Fibroblast of skin of right quadriceps (primary cell): ENCODE results near the gene NUDT10.
A peak's percentile ranks its signal among the peaks of the same experiment; 100 is the strongest.

ENCODE experiments used
- DNase-seq: peaks from one replicate; pipeline ENCODE4 v3.0.0-alpha.2; 2013

The NUDT10 gene

DNA sequence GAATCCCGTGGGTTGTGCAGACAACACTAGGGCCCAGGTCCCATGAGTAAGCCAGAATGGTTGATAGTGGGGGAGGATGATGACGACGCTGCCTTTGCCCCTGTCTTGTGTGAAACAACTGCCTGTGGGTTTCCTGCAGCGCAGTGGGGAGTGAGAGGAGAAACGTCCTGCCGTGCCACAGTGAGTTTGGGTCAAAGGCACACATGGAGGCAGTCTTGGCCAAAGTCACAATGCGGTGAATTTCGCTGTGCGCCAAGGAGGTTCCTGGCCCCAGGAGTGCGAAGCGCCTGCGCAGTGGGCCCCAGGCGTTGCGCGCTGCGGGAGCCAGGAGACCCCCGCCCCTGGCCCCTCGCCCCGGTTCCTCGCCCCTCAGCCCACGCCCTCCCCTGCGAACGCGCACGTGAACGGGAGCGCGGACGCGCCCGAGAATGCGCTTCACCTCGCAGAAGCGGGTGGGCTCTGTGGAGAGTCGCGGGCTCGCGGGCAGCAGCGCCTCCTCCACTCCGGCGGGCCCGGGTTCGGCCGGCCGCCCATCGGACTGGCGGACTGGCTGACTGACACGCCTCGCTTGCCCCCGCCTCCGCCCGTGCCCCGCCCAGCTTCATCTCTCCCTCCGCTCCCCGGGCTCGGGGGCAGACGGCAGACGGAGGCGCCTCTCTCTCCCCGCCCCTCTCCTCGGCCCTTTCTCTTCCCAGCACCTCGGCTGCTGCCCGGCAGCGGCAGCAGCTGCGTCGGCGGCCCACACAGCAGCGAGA, at the start of gene NUDT10:
NUDT10 (plus strand) TSS at position 635 of the 755 bp plus-strand sequence. CDS start 144 bp downstream, outside the sequence.
- DNase-seq = peak; percentile 61

- no peak for DNase-seq
Observed at GRCh38 chrX:51292421-51292820, 40.2 kb upstream of the NUDT10 start.

- DNase-seq = no peak
Observed at GRCh38 chrX:51296138-51296537, 36.5 kb upstream of the NUDT10 start.

GRCh38 chrX:51316271-51316670, 16.4 kb upstream of the NUDT10 start:
- no peak for DNase-seq

GRCh38 chrX:51332943-51333785, 542 bp downstream of the NUDT10 start:
- DNase-seq = peak; percentile 0

GRCh38 chrX:51334276-51334675, 1.7 kb downstream of the NUDT10 start:
- peak; percentile 43 for DNase-seq

DNA sequence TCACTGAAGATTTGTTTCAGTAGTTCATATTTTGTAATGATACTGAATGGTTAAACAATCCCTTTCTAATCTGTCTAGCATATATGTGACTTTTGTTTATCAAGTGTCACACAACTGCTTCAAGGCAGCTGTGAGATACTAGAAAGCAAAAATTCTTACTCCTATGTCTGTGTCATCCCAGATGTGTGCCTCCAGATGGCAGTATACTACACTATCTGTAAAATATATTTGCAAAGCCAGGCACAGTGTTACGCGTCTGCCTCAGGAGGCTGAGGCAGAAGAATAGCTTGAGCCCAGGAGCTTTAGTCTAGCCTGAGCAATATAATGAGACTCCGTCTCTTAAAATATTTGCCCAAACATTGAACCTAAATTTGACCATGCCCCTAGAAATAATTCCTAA, 4.0 kb downstream of the NUDT10 start:
- peak; percentile 43 for DNase-seq

DNA sequence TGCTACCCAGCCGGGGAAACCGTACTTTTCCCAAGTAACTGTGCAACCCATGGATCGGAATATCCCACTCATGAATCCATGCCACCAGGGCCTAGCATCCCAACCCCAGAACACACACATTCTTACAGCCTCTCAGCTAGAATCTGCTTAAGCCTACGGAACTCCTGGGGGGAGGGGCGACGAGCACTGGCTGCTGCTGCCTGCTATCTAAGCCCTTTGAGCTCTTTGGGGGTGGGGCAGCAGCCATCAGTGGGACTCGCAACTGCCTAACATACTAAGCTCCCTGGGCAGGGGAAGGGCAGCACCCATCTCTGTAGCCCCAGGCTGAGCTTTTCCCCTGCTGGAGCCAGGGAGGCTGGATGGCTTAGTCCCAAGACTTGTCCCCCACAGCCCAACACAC, 28.6 kb downstream of the NUDT10 start:
- no peak for DNase-seq

DNA sequence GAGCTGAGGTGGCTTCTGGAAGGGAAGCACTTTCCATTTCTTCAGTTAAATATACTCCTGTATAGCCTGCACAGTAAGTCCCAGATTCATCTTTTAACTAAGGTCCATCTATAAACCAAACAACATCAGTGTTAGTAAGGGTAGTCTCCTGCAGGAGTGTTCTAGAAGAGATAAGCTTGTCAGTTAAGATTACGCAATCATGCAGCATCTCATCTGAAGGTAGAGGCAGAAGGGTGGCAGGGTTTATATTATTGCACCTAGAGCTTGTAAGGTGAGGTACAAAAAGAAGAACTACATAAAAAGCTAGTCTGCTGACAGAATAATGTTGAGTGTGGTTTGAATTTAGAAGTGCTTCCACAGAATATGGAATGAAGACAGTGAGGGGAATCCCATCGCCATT, 44.0 kb downstream of the NUDT10 start:
- DNase-seq = no peak
